CD4-positive, alpha-beta T cell (primary cell): ENCODE data around the gene ARHGEF28. TPM values are rescaled to one million over a fixed set of nuclear protein-coding genes. Genes with fewer than 3 reads are reported as not detected.

Experiments used
- ATAC-seq: fragments of 200-7000 bp; cut with Tn5 transposase; one replicate; pipeline ENCODE4 v1.10.0; 2022; ENCODE audit warnings: mild to moderate bottlenecking; ENCODE audit not compliant: poor library complexity
- CTCF ChIA-PET: fragments of 350-600 bp; sonication (Branson Sonifier 250); formaldehyde crosslinking; loops from one replicate; lab custom pipeline; 2021; ENCODE audit warnings: antibody characterized with exemption, inconsistent platforms; lab: Charles Lee
- POLR2A ChIA-PET: fragments of 350-600 bp; sonication (Branson Sonifier 250); formaldehyde crosslinking; loops from one replicate; lab custom pipeline; 2021; ENCODE audit warnings: antibody characterized with exemption, inconsistent platforms; lab: Charles Lee
- DNase-seq, 14 experiments: peaks; one replicate each; pipeline ENCODE4 v3.0.0-alpha.2; 2013 to 2020; ENCODE audit warnings: mixed read lengths in 2 of 14
- H3K27ac ChIP-seq, 2 donors: one replicate each; pipeline versions ENCODE4 v1.5.1 to v1.7.0; 2013; ENCODE audit warnings: low read length in 2 of 2, low read depth in 1 of 2, mild to moderate bottlenecking in 1 of 2
- H3K27me3 ChIP-seq, 2 experiments: 1 replicate in 1 of 2; 2 replicates in 1 of 2; pipeline versions ENCODE4 v1.6.1 to v1.7.0; 2013; ENCODE audit warnings: low read length in 2 of 2, control low read depth in 1 of 2, mild to moderate bottlenecking in 1 of 2, moderate library complexity in 1 of 2; ENCODE audit not compliant: insufficient read depth in 2 of 2, control insufficient read depth in 1 of 2
- H3K36me3 ChIP-seq: one replicate; pipeline ENCODE4 v1.6.1; 2013; ENCODE audit warnings: low read length, control low read depth; ENCODE audit not compliant: insufficient read depth
- H3K4me1 ChIP-seq: one replicate; pipeline ENCODE4 v1.6.1; 2013; ENCODE audit warnings: low read length, control low read depth; ENCODE audit not compliant: insufficient read depth
- H3K4me3 ChIP-seq: one replicate; pipeline ENCODE4 v1.5.1; 2013; ENCODE audit warnings: mild to moderate bottlenecking, low read length, moderate library complexity
- H3K9me3 ChIP-seq, 2 experiments: 1 replicate in 1 of 2; 2 replicates in 1 of 2; pipeline versions ENCODE4 v1.6.1 to v1.7.0; 2013; ENCODE audit warnings: low read length in 2 of 2, mild to moderate bottlenecking in 2 of 2, control low read depth in 1 of 2, moderate library complexity in 1 of 2; ENCODE audit not compliant: control insufficient read depth in 1 of 2, insufficient read depth in 1 of 2
- H3K27ac Mint-ChIP-seq: one replicate; pipeline ENCODE4 v1.8.0; 2020; ENCODE audit warnings: mixed read lengths
- H3K27me3 Mint-ChIP-seq: one replicate; pipeline ENCODE4 v1.8.0; 2021; ENCODE audit warnings: mixed read lengths
- H3K36me3 Mint-ChIP-seq: one replicate; pipeline ENCODE4 v1.8.0; 2021; ENCODE audit warnings: low read depth, mixed read lengths
- H3K4me1 Mint-ChIP-seq: one replicate; pipeline ENCODE4 v1.8.0; 2021; ENCODE audit warnings: low read depth, mixed read lengths
- H3K4me3 Mint-ChIP-seq: one replicate; pipeline ENCODE4 v1.8.0; 2020; ENCODE audit warnings: mild to moderate bottlenecking, mixed read lengths
- H3K9me3 Mint-ChIP-seq: one replicate; pipeline ENCODE4 v1.8.0; 2020; ENCODE audit warnings: mixed read lengths
- CTCF ChIP-seq: fragments of 200-600 bp; IDR thresholded peaks from one replicate; pipeline ENCODE4 v1.8.0; 2022; ENCODE audit warnings: antibody characterized with exemption, mild to moderate bottlenecking
- intact Hi-C, 2 experiments: fragments of 100-400 bp; cut with DNase I in 1 of 2; cut with micrococcal nuclease in 1 of 2; formaldehyde crosslinking; loops; one replicate each; pipeline versions ENCODE4 v1.15.1 to v1.9.0; 2023 to 2025; cut with DNase I, micrococcal nuclease
- total RNA-seq, 174 experiments: library from RNA in 2 of 174; stranded (reverse) in 2 of 174; gene quantifications; one replicate each; pipeline ENCODE4 v1.2.3 and lab custom pipeline; 2021 to 2026

Gene ARHGEF28
- total RNA-seq, 2 experiments from 2014 or later = not detected

- Histone ChIP-seq H3K36me3 (no peaks in the 10 kb centered on the region), H3K4me1 (no peaks in the 10 kb centered on the region), H3K4me3 (no peak overlapping the region), H3K27me3 (peaks cover 4 to 13% of the 10 kb centered on the region in 2 experiments), H3K9me3 (no peaks in the 10 kb centered on the region), H3K27ac (no peak overlapping the region)
- intact Hi-C loops = no loop called here
- DNase-seq (no peak), ATAC-seq (no peak)
- Mint-ChIP-seq H3K9me3 (no peaks in the 10 kb centered on the region), H3K27ac (no peak overlapping the region), H3K4me3 (no peak overlapping the region), H3K27me3 (peaks cover 18% of the 10 kb centered on the region), H3K4me1 (no peaks in the 10 kb centered on the region), H3K36me3 (no peaks in the 10 kb centered on the region)
- no peak for TF ChIP-seq CTCF
- POLR2A ChIA-PET = no interaction called here
- CTCF ChIA-PET = no interaction called here
Observed at GRCh38 chr5:73663161-73663859, 37.3 kb downstream of the ARHGEF28 start.

GRCh38 chr5:73663860-73664240 lies 37.9 kb downstream of the ARHGEF28 start:
- CTCF ChIA-PET = no interaction called here
- no peak for ATAC-seq
- intact Hi-C loops = no loop called here

GRCh38 chr5:73664796-73665195 lies 38.8 kb downstream of the ARHGEF28 start:
- no peaks in the 10 kb centered on the region for H3K9me3 Mint-ChIP-seq
- intact Hi-C loops = no loop called here

More at GRCh38 chr5:73663860-73664240, 37.9 kb downstream of the ARHGEF28 start:
- H3K9me3 Mint-ChIP-seq = no peaks in the 10 kb centered on the region
- Histone ChIP-seq H3K27ac (no peak overlapping the region), H3K27me3 (peaks cover 4 to 13% of the 10 kb centered on the region in 2 experiments), H3K4me3 (no peak overlapping the region), H3K4me1 (no peaks in the 10 kb centered on the region), H3K9me3 (no peaks in the 10 kb centered on the region), H3K36me3 (no peaks in the 10 kb centered on the region)
- H3K4me3 Mint-ChIP-seq = no peak overlapping the region
- H3K27me3 Mint-ChIP-seq = peaks cover 19% of the 10 kb centered on the region
- H3K36me3 Mint-ChIP-seq = no peaks in the 10 kb centered on the region
- no peak for DNase-seq
- TF ChIP-seq CTCF = no peak
- POLR2A ChIA-PET = no interaction called here
- H3K4me1 Mint-ChIP-seq = no peaks in the 10 kb centered on the region
- H3K27ac Mint-ChIP-seq = no peak overlapping the region

More at GRCh38 chr5:73664796-73665195, 38.8 kb downstream of the ARHGEF28 start:
- no peaks in the 10 kb centered on the region for H3K4me1 Mint-ChIP-seq
- no peak overlapping the region for H3K27ac Mint-ChIP-seq
- Histone ChIP-seq H3K4me3 (no peak overlapping the region), H3K27ac (no peak overlapping the region), H3K36me3 (no peaks in the 10 kb centered on the region), H3K9me3 (no peaks in the 10 kb centered on the region), H3K4me1 (no peaks in the 10 kb centered on the region), H3K27me3 (peaks cover 4 to 13% of the 10 kb centered on the region in 2 experiments)
- no peaks in the 10 kb centered on the region for H3K36me3 Mint-ChIP-seq
- CTCF ChIA-PET = no interaction called here
- DNase-seq (no peak), ATAC-seq (no peak)
- H3K27me3 Mint-ChIP-seq = peaks cover 19% of the 10 kb centered on the region
- TF ChIP-seq CTCF = no peak
- POLR2A ChIA-PET = no interaction called here
- H3K4me3 Mint-ChIP-seq = no peak overlapping the region
